HL-60 (cell line): ENCODE measurements around the gene GFOD1.

Experiments
- DNase-seq, 2 experiments: peaks; one replicate each; pipeline ENCODE4 v3.0.0-alpha.2; 2010 to 2020; ENCODE audit warnings: low read depth in 1 of 2, low spot score in 1 of 2
- H3K27ac ChIP-seq: fragments of 250-450 bp; sonication (Bioruptor Pico); replicated peaks from 2 replicates; pipeline ENCODE4 v1.5.1; 2020; ENCODE audit warnings: mild to moderate bottlenecking, moderate library complexity
- H3K27me3 ChIP-seq: fragments of 250-450 bp; sonication (Bioruptor Pico); 2 replicates; pipeline ENCODE4 v1.5.1; 2021; ENCODE audit warnings: mild to moderate bottlenecking, moderate library complexity; ENCODE audit not compliant: insufficient read depth, poor library complexity, severe bottlenecking
- H3K4me3 ChIP-seq: replicated peaks from 2 replicates; pipeline ENCODE4 v1.5.1; 2011; ENCODE audit warnings: mild to moderate bottlenecking, control low read depth, low read length; ENCODE audit not compliant: insufficient read depth
- CTCF ChIP-seq: IDR thresholded peaks from one replicate; pipeline ENCODE4 v1.5.1; 2011; ENCODE audit warnings: low read length, control low read depth, inconsistent platforms; ENCODE audit not compliant: insufficient read depth
- GABPA ChIP-seq: IDR thresholded peaks from 2 replicates; pipeline ENCODE4 v1.6.1; 2012; ENCODE audit warnings: low read depth
- POLR2AphosphoS5 ChIP-seq: IDR thresholded peaks from 2 replicates; pipeline ENCODE4 v1.6.1; 2012; ENCODE audit warnings: low read depth
- REST ChIP-seq: IDR thresholded peaks from 2 replicates; pipeline ENCODE4 v1.6.1; 2012; ENCODE audit warnings: low read depth; ENCODE audit not compliant: insufficient replicate concordance
- SPI1 ChIP-seq: IDR thresholded peaks from 2 replicates; pipeline ENCODE4 v1.6.1; 2012; ENCODE audit warnings: low read depth, mild to moderate bottlenecking, borderline replicate concordance

GFOD1 gene

GRCh38 chr6:13422681-13423221 lies 64.6 kb downstream of the GFOD1 start:
- peak; percentile 40; the same call in 1 of the 2 replicates for TF ChIP-seq SPI1
- TF ChIP-seq CTCF: no peak
- H3K27me3 ChIP-seq: no peaks in the 10 kb centered on the region
- H3K4me3 ChIP-seq: no peak overlapping the region
- no peak overlapping the region for H3K27ac ChIP-seq
- no peak for DNase-seq

- TF ChIP-seq GABPA (no peak), SPI1 (no peak), POLR2AphosphoS5 (no peak), REST (no peak), CTCF (no peak)
- no peak overlapping the region for H3K27ac ChIP-seq
- H3K27me3 ChIP-seq: no peaks in the 10 kb centered on the region
- DNase-seq: no peak
- no peak overlapping the region for H3K4me3 ChIP-seq
Measured at GRCh38 chr6:13421425-13422059, 65.9 kb downstream of the GFOD1 start.

GRCh38 chr6:13420269-13420668 lies 67.1 kb downstream of the GFOD1 start:
- no peaks in the 10 kb centered on the region for H3K27me3 ChIP-seq
- no peak overlapping the region for H3K27ac ChIP-seq
- TF ChIP-seq GABPA (no peak), CTCF (no peak), SPI1 (no peak), REST (no peak), POLR2AphosphoS5 (no peak)
- DNase-seq: no peak
- no peak overlapping the region for H3K4me3 ChIP-seq
